Parathyroid adenoma (tissue), 2 donors: ENCODE results near the gene CHST8.

ENCODE experiments used
- H2AFZ ChIP-seq: fragments of 300-600 bp; sonication (generic); one replicate; pipeline ENCODE4 v1.7.0; 2017; ENCODE audit warnings: antibody characterized with exemption, mild to moderate bottlenecking
- H3K27ac ChIP-seq: fragments of 300-600 bp; sonication (generic); one replicate; pipeline ENCODE4 v1.7.0; 2017
- H3K27me3 ChIP-seq: fragments of 300-600 bp; sonication (generic); one replicate; pipeline ENCODE4 v1.7.0; 2017; ENCODE audit warnings: low read length; ENCODE audit not compliant: control insufficient read depth, insufficient read depth
- H3K36me3 ChIP-seq: fragments of 300-600 bp; sonication (generic); one replicate; pipeline ENCODE4 v1.7.0; 2017; ENCODE audit warnings: low read length; ENCODE audit not compliant: control insufficient read depth, insufficient read depth
- H3K4me1 ChIP-seq: fragments of 300-600 bp; sonication (generic); one replicate; pipeline ENCODE4 v1.7.0; 2017; ENCODE audit warnings: control low read depth
- H3K4me2 ChIP-seq: fragments of 300-600 bp; sonication (generic); one replicate; pipeline ENCODE4 v1.7.0; 2017; ENCODE audit warnings: low read length
- H3K4me3 ChIP-seq: fragments of 300-600 bp; sonication (generic); one replicate; pipeline ENCODE4 v1.7.0; 2017; ENCODE audit warnings: low read depth, low read length
- H3K79me2 ChIP-seq: fragments of 300-600 bp; sonication (generic); one replicate; pipeline ENCODE4 v1.7.0; 2017; ENCODE audit warnings: control low read depth
- H3K9ac ChIP-seq: fragments of 300-600 bp; sonication (generic); one replicate; pipeline ENCODE4 v1.7.0; 2017; ENCODE audit warnings: mild to moderate bottlenecking
- H3K9me3 ChIP-seq: fragments of 300-600 bp; sonication (generic); one replicate; pipeline ENCODE4 v1.7.0; 2017; ENCODE audit warnings: low read length; ENCODE audit not compliant: control insufficient read depth
- TF ChIP-seq, protein P1 (sequence below): fragments of 300-600 bp; sonication (generic); IDR thresholded peaks from one replicate; pipeline ENCODE4 v1.7.0; 2017; ENCODE audit warnings: antibody characterized with exemption, mild to moderate bottlenecking
- donor health status: primary hyperparathyroidism.

The CHST8 gene

DNA sequence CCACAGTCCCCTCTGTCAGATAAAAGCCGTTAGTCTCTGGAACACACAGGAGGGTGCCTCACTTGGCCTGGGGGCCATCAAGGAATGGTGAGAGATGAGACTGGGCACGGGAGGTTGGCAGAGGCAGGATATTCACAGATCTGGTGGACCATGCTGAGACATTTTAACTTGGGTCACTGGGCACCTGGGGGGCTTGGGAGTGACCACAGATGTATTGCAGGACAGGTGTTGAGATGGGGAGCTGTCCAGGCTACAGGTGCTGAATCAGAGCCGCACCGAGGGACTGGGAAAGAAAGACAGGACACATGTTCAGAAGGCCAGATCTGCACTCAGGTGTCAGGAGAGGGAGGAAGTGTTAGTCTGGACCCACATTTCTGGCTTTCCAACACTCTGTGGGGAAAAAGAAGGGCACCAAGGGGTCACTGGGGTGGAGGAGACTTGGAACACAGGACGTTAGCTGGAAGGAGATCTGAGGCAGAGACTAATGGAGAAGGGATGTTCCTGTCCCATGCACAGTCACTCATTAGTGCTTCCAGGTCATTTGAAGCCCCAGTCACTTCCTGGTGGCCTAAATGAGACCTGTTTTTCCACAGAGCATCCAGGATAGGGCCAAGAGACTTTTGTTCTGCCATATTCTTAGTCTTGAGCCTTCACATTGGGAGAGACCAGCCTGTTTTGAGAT is 56.1 kb downstream of the CHST8 start:
- Histone ChIP-seq H3K27me3 (no peaks in the 10 kb centered on the region), H3K9ac (no peak overlapping the region), H3K4me2 (no peak overlapping the region), H3K79me2 (no peaks in the 10 kb centered on the region), H3K36me3 (no peaks in the 10 kb centered on the region), H3K9me3 (no peaks in the 10 kb centered on the region), H3K27ac (no peak overlapping the region), H3K4me1 (no peaks in the 10 kb centered on the region), H3K4me3 (no peak overlapping the region), H2AFZ (no peak overlapping the region)
- TF ChIP-seq, protein P1, sequence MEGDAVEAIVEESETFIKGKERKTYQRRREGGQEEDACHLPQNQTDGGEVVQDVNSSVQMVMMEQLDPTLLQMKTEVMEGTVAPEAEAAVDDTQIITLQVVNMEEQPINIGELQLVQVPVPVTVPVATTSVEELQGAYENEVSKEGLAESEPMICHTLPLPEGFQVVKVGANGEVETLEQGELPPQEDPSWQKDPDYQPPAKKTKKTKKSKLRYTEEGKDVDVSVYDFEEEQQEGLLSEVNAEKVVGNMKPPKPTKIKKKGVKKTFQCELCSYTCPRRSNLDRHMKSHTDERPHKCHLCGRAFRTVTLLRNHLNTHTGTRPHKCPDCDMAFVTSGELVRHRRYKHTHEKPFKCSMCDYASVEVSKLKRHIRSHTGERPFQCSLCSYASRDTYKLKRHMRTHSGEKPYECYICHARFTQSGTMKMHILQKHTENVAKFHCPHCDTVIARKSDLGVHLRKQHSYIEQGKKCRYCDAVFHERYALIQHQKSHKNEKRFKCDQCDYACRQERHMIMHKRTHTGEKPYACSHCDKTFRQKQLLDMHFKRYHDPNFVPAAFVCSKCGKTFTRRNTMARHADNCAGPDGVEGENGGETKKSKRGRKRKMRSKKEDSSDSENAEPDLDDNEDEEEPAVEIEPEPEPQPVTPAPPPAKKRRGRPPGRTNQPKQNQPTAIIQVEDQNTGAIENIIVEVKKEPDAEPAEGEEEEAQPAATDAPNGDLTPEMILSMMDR: no peak

DNA sequence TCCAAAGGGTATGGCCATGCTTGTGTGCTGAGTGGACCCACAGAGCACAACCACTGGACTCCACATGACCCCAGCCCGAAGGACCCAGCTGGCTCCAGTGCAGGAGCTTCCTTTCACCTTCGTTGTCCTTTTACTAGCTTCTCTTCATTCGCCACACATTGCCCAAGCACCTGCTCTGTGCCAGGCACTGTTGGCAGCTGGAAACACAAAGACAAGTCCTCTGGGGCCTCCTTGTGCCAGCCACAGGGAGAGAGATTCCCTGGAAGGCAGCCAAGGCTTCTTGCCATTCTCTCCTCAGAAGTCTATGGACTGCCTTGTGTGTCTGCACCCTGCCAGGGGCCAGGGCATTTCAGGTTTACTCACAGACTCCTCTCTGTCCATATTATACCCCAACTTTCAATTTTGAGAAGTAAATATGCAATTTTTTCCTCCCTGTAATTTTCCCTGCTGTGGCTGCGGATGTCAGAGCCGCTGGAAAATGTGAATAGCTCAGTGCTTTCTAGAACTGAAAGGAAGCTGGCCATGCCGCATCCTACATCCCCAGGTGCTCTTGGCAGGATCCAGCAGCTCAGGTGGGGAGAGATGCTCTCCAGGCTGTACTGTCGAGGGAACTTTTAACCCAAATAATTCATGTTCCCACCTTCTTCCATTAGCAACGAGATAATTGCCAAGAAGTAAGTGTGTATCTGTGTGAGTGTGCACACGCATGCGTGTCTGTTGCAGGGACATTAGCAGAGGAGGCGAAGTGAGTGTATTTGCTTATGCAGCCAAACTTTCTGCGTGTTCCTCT is 57.2 kb downstream of the CHST8 start:
- H3K79me2 ChIP-seq: no peaks in the 10 kb centered on the region
- H3K4me3 ChIP-seq: no peak overlapping the region
- H3K4me1 ChIP-seq: no peaks in the 10 kb centered on the region
- no peaks in the 10 kb centered on the region for H3K27me3 ChIP-seq
- no peak overlapping the region for H3K4me2 ChIP-seq
- no peaks in the 10 kb centered on the region for H3K9me3 ChIP-seq
- no peaks in the 10 kb centered on the region for H3K36me3 ChIP-seq
- no peak overlapping the region for H3K9ac ChIP-seq
- H3K27ac ChIP-seq: no peak overlapping the region
- no peak overlapping the region for H2AFZ ChIP-seq
- TF ChIP-seq, protein P1: no peak

GRCh38 chr19:33679696-33680095 is 57.9 kb downstream of the CHST8 start:
- Histone ChIP-seq H3K9me3 (no peaks in the 10 kb centered on the region), H3K79me2 (no peaks in the 10 kb centered on the region), H3K4me2 (no peak overlapping the region), H3K27me3 (no peaks in the 10 kb centered on the region), H3K9ac (no peak overlapping the region), H2AFZ (no peak overlapping the region), H3K4me3 (no peak overlapping the region), H3K4me1 (peaks cover under 1% of the 10 kb centered on the region), H3K36me3 (no peaks in the 10 kb centered on the region), H3K27ac (no peak overlapping the region)
- TF ChIP-seq, protein P1: no peak

DNA sequence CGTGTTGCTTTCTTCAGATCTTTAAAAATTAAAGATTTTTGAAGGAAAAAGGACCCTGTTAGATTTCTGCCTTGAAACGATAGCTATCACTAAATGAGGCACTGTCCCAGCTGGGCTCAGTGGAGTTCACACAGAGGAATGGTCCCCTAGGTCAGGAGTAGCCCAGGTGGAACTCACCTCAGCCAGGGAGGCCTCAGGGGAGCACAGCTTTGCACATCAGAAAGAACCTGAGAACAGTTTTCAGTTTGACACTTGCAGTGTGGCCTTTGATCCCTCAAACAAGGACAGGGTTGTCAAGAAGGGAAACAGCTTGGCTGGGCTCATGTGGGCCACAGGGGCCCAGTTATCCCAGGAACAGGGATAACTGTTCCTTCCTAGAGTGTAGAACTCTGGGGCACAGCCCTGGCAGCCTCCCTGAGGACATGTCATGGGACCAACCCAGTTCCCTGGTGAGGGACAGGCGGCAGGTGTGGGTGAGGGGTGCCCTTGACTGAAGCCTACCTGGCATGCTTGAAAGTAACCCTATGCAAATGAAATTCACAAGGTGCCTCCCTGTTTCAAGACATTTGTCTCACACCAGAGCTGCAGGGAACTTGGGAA is 59.4 kb downstream of the CHST8 start:
- Histone ChIP-seq H3K27ac (no peak overlapping the region), H3K9me3 (no peaks in the 10 kb centered on the region)
- TF ChIP-seq, protein P1: no peak

More for the DNA sequence above, 59.4 kb downstream of the CHST8 start:
- no peaks in the 10 kb centered on the region for H3K79me2 ChIP-seq
- H3K4me1 ChIP-seq: peaks cover 4% of the 10 kb centered on the region
- no peaks in the 10 kb centered on the region for H3K36me3 ChIP-seq
- no peak overlapping the region for H3K4me2 ChIP-seq
- H3K27me3 ChIP-seq: no peaks in the 10 kb centered on the region
- no peak overlapping the region for H2AFZ ChIP-seq
- H3K9ac ChIP-seq: no peak overlapping the region
- no peak overlapping the region for H3K4me3 ChIP-seq
